HUES48 (cell line): ENCODE data around the gene IL17B.
A peak's percentile ranks its signal among the peaks of the same experiment; 100 is the strongest.

Experiments
- H3K27ac ChIP-seq: one replicate; pipeline ENCODE4 v1.7.0; 2013; ENCODE audit warnings: low read depth, low read length, inconsistent platforms
- H3K27me3 ChIP-seq: 2 replicates; pipeline ENCODE4 v1.6.1; 2013; ENCODE audit warnings: mild to moderate bottlenecking, low read length; ENCODE audit not compliant: control insufficient read depth, insufficient read depth
- H3K36me3 ChIP-seq: 2 replicates; pipeline ENCODE4 v1.6.1; 2013; ENCODE audit warnings: low read length; ENCODE audit not compliant: control insufficient read depth, insufficient read depth
- H3K4me1 ChIP-seq: 2 replicates; pipeline ENCODE4 v1.6.1; 2013; ENCODE audit warnings: mild to moderate bottlenecking, low read length; ENCODE audit not compliant: control insufficient read depth, insufficient read depth
- H3K4me3 ChIP-seq: 2 replicates; pipeline ENCODE4 v1.5.1; 2013; ENCODE audit warnings: mild to moderate bottlenecking, low read depth, low read length
- H3K9ac ChIP-seq: 2 replicates; pipeline ENCODE4 v1.6.1; 2013; ENCODE audit warnings: mild to moderate bottlenecking, low read depth, low read length, moderate library complexity
- H3K9me3 ChIP-seq: 2 replicates; pipeline ENCODE4 v1.6.1; 2013; ENCODE audit warnings: low read length; ENCODE audit not compliant: control insufficient read depth, insufficient read depth

IL17B gene

DNA sequence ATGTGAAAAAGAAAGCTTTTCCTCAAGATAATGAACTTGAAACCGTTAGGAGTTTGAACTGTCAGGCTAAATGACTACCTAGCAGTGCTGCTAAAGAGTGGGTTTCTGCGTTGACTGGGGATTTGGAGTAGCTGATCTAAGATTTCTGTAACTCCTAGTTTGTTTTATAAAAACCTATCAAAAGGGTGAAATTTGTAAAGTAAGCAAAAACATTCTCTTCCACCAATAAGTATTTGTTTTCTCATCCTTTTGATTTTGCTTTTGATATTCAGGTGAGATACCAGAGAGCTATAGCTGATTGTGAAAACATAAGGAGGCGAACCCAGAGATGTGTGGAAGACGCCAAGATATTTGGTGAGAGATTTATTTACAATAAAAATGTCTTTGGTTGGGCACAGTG is 29.7 kb downstream of the IL17B start:
- Histone ChIP-seq H3K4me1 (no peaks in the 10 kb centered on the region), H3K36me3 (peaks cover 75% of the 10 kb centered on the region), H3K9ac (no peak overlapping the region), H3K27ac (no peak overlapping the region), H3K27me3 (no peaks in the 10 kb centered on the region), H3K9me3 (no peaks in the 10 kb centered on the region), H3K4me3 (no peak overlapping the region)

DNA sequence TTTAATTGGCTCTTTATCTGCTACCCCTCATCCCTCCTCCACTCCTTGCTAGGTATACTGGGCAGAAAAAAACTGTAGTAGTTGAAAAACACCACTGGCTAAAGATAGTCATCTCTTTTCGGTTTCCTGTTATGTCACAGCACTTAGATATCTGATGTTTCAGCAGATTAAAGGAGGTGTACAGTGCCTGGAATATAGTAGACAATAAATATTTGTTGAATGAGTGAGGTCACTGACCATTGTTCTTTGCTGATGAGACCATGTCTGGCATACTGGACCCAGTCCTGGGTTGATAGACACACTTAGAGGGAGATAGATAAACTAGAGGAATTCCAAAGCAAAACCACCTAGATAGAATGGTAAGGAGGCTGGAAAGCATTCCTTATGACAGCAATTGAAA is 30.6 kb downstream of the IL17B start:
- H3K9me3 ChIP-seq = no peaks in the 10 kb centered on the region
- H3K4me3 ChIP-seq = no peak overlapping the region
- H3K4me1 ChIP-seq = no peaks in the 10 kb centered on the region
- no peaks in the 10 kb centered on the region for H3K27me3 ChIP-seq
- peaks cover 66% of the 10 kb centered on the region for H3K36me3 ChIP-seq
- no peak overlapping the region for H3K27ac ChIP-seq
- H3K9ac ChIP-seq = no peak overlapping the region

DNA sequence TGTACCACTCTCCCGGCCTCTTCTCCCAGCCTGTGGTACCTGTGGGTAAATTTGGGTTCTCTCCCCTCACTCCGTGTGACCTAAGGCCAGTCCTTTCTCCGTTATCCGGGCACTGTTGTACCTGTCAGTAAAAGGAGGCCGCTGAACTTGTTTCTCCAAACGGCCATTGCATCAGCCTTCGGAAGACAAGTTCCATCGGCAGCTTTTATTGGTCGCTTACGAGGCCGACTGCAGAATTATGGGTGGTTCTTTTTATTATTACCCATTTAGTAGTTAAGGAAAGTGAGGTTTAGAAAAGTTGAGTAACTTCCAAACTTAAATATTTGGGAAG is 33.2 kb downstream of the IL17B start:
- Histone ChIP-seq H3K27ac (peak overlapping the region; percentile 87), H3K4me1 (no peaks in the 10 kb centered on the region), H3K4me3 (peak overlapping the region; percentile 99), H3K36me3 (peaks cover 40% of the 10 kb centered on the region), H3K27me3 (no peaks in the 10 kb centered on the region), H3K9ac (peak overlapping the region; percentile 94), H3K9me3 (no peaks in the 10 kb centered on the region)

DNA sequence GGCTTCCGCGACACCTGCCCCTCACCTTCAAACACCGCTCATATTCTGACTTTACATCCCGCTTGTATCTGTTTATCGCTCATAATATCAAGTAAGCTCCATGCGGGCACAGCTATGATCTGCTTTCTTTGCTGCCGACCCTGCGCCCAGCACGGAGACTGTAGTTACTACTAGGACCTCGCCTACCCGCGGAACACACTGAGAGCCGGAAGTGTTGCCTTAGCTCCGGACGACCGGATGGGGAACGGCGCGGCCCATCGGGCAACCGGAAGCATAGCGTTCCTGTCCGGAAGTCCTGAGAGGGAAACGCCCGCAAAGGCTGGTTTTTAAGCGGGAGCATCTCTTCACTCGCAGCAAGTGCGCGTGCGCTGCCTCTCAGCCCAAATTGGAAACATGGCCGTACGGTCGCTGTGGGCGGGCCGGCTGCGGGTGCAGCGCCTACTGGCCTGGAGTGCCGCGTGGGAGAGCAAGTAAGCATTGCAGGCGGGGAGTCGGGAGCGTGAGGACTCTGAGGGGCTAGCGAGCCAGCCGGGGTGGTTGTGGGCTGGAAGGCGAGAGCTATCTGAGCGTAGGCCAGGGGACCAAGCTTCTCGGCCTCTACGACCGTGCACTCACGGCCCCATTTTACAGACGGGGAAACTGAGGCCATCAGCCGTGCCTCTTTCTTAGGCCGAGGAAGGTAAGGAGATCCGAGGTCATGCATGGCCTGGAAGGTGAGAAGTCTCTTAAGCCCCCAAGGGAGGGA is 33.8 kb downstream of the IL17B start, which contains the start of gene GRPEL2:
GRPEL2 (plus strand) TSS at position 353 of the 745 bp plus-strand sequence; CDS start at position 394, 41 bp downstream.
- H3K36me3 ChIP-seq = peaks cover 34% of the 10 kb centered on the region
- H3K9ac ChIP-seq = peak within 1 kb of the TSS; percentile 94
- peak within 1 kb of the TSS; percentile 87 for H3K27ac ChIP-seq
- no peaks in the 10 kb centered on the region for H3K27me3 ChIP-seq
- H3K4me1 ChIP-seq = no peaks in the 10 kb centered on the region
- no peaks in the 10 kb centered on the region for H3K9me3 ChIP-seq
- peak within 1 kb of the TSS; percentile 99 for H3K4me3 ChIP-seq

DNA sequence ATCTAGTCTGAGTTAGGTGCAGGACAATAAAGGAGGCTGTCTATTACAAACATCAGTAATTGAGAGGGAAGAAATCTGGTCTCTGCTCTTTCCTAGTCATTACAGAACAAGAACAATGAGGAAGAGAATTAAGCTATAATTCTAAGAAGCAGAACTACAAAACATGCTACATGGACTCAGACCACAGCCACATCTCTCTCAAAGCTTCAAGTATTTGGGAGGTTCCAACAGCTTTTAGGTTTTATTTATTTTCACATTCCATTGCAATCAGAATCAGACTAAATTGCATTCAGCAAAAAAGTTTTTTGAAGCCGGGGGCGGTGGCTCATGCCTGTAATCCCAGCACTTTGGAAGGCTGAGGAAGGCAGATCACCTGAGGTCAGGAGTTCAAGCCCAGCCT is 34.9 kb downstream of the IL17B start:
- Histone ChIP-seq H3K27ac (no peak overlapping the region), H3K9ac (no peak overlapping the region), H3K9me3 (no peaks in the 10 kb centered on the region), H3K36me3 (peaks cover 23% of the 10 kb centered on the region), H3K4me1 (no peaks in the 10 kb centered on the region), H3K27me3 (no peaks in the 10 kb centered on the region), H3K4me3 (peak overlapping the region; percentile 99; the same call in 1 of the 2 replicates)

DNA sequence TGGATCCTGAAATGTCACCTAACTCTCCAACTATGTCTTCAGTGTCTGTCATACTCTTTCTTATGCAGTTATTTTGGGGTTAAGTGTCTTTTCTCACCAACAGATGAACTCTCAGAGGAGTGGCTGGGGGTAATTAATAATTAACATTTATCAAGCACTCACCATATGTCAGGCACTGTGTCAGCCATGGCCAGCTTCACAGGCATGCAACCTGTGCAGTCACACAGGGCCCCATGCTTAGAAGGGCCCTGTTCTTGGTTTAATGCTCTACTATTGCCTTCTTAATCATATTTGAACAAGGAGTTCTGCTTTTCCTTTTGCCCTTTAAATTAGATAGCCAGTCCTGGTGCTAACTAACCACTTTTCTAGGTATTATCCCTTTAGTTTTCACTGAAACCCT is 37.2 kb downstream of the IL17B start:
- Histone ChIP-seq H3K4me1 (no peaks in the 10 kb centered on the region), H3K9ac (no peak overlapping the region)

DNA sequence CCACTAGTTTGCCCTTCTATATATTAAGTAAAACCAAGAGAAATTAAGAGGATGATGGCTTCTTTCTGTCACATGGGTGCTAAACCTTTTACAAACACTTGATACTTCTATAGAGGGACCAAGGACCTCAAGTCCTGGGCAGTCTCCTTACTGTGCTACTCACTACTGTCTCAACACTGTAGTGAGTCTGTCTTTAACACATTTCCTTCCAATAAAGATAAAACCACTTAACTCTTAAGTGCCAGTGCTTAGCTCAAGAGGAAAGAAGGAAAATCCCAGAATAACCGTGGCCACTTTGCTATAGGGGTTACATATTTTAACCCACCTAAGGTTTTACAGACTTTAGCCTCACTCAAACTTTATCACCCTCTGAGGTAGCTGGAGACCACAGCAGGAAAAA is 38.2 kb downstream of the IL17B start:
- Histone ChIP-seq H3K27me3 (no peaks in the 10 kb centered on the region), H3K4me1 (no peaks in the 10 kb centered on the region), H3K9me3 (no peaks in the 10 kb centered on the region), H3K36me3 (no peaks in the 10 kb centered on the region), H3K4me3 (no peak overlapping the region), H3K27ac (no peak overlapping the region), H3K9ac (no peak overlapping the region)

More for the DNA sequence above, 37.2 kb downstream of the IL17B start:
- H3K27ac ChIP-seq = no peak overlapping the region
- no peaks in the 10 kb centered on the region for H3K9me3 ChIP-seq
- H3K27me3 ChIP-seq = no peaks in the 10 kb centered on the region
- H3K36me3 ChIP-seq = 0 out of 2 replicates have a peak, but pooled peaks cover under 1% of the 10 kb centered on the region
- H3K4me3 ChIP-seq = no peak overlapping the region

DNA sequence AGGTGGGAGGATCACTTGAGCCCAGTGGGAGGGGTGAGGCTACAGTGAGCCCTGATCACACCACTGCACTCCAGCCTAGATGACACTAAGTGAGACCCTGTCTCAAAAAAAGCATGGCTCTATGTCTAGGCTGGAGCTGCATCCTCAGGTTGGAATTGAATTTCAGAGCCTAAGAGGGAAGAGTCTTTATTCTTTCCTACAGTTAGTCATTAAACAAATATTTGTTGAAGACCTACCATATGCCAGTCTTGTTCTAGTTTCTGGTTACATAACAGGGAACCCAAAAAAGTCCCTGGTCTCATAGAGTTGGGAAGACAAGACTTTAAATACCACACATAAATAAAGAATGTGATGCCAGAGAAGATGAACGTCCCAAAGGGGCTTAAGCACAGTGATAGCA is 40.7 kb downstream of the IL17B start:
- H3K4me3 ChIP-seq = no peak overlapping the region
- H3K27ac ChIP-seq = no peak overlapping the region
- H3K9me3 ChIP-seq = no peaks in the 10 kb centered on the region
- H3K4me1 ChIP-seq = no peaks in the 10 kb centered on the region
- H3K27me3 ChIP-seq = no peaks in the 10 kb centered on the region
- H3K9ac ChIP-seq = no peak overlapping the region
- H3K36me3 ChIP-seq = no peaks in the 10 kb centered on the region

DNA sequence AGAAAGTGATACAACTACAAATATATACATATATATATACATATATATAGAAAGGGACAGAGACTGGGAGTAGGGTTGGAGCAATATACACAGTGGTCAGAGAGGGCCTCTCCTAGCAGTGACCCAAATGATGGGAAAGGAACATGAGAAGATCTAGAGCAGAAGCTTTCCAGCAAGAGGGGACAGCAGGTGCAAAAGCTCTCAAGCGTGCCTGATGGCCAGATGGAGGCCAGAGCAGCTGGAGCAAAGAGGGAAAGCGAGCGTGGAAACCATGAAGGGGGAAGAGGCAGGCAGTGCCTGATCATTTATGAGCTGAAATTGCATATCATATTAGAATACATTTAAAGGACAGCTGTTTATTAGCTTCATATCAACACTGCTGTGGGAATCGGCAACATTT is 41.4 kb downstream of the IL17B start:
- no peaks in the 10 kb centered on the region for H3K36me3 ChIP-seq

DNA sequence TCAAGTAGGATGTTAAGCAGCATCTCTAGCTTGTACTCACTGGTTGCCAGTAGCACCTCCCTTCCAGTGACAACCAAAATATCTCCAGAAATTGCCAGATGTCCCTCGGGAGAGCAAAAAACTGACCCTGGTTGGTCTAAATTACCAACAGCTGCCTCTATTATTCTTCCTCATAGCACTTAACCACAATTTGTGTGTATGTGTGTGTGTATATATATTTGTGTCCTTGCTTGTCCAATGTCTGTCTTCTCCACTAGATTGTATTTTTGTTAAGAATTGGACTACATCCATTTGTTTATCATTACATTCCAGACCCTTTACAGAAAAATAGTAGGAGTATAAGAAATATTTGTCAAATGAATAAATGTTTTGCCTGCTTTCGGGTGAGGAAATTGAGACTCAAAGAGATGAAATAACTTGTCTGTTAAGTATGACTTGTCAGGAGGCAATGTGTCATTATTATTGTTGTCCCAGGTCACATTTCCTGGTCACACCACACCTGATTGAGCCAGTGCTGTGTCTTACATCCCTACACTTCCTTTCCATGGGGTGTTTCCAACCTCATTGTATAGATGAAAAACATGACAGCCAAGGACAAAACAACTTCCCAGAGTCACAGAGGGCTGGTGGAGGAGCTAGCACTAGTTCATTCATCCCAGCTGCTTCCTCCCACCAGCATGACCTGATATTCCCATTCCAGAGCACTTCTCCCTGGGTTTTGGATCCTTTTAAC is 45.2 kb downstream of the IL17B start:
- H3K36me3 ChIP-seq = no peaks in the 10 kb centered on the region
- H3K4me3 ChIP-seq = no peak overlapping the region
- no peak overlapping the region for H3K27ac ChIP-seq
- H3K27me3 ChIP-seq = no peaks in the 10 kb centered on the region
- H3K4me1 ChIP-seq = no peaks in the 10 kb centered on the region
- no peaks in the 10 kb centered on the region for H3K9me3 ChIP-seq
- no peak overlapping the region for H3K9ac ChIP-seq

More for the DNA sequence above, 41.4 kb downstream of the IL17B start:
- Histone ChIP-seq H3K27ac (no peak overlapping the region), H3K4me3 (no peak overlapping the region), H3K27me3 (no peaks in the 10 kb centered on the region), H3K9me3 (no peaks in the 10 kb centered on the region), H3K9ac (no peak overlapping the region), H3K4me1 (no peaks in the 10 kb centered on the region)

DNA sequence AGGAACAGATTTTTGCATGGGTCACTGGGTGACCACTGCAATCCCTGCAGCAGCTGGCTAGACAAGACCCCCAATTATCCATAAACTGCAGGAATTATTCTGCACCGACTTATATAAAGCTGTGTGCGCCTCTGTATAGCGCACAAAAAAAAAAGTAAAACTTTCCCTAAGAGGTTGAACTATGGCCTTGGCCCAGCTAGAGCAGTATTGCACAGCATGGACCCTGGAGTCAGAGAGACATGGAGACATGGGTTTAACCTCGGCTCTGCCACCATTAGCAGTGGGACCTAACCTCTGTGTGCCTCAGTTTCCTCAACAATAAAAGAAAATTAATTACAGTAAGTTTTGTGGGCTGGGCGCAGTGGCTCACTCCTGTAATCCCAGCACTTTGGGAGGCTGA is 50.9 kb downstream of the IL17B start:
- Histone ChIP-seq H3K4me3 (no peak overlapping the region), H3K36me3 (no peaks in the 10 kb centered on the region), H3K27me3 (no peaks in the 10 kb centered on the region), H3K9ac (no peak overlapping the region), H3K9me3 (no peaks in the 10 kb centered on the region), H3K4me1 (no peaks in the 10 kb centered on the region), H3K27ac (no peak overlapping the region)
